Ovary (tissue), 10 donors: ENCODE data around the gene CLCN2. TPM values are rescaled to one million over a fixed set of nuclear protein-coding genes. Genes with fewer than 3 reads are reported as not detected.

ENCODE experiments used
- DNase-seq, 5 donors: peaks; one replicate each; pipeline ENCODE4 v3.0.0-alpha.2; 2019 to 2020
- H3K27ac ChIP-seq, 2 donors: fragments of 200-600 bp; one replicate each; pipeline versions ENCODE4 v1.5.1 to v1.8.0; 2019 to 2022
- H3K27me3 ChIP-seq: fragments of 200-600 bp; one replicate; pipeline ENCODE4 v1.8.0; 2022
- H3K36me3 ChIP-seq: fragments of 200-600 bp; sonication (generic); one replicate; pipeline ENCODE4 v1.5.1; 2019
- H3K4me1 ChIP-seq: one replicate; pipeline ENCODE4 v1.8.1; 2013; ENCODE audit warnings: mild to moderate bottlenecking, moderate library complexity; ENCODE audit not compliant: insufficient read depth
- H3K4me3 ChIP-seq: fragments of 200-600 bp; sonication (generic); one replicate; pipeline ENCODE4 v1.5.1; 2017
- H3K9me3 ChIP-seq, 2 donors: fragments of 200-600 bp in 1 of 2; sonication (generic) in 1 of 2; one replicate each; pipeline versions ENCODE4 v1.5.1 to v1.8.1; 2013 to 2019; ENCODE audit warnings: mild to moderate bottlenecking in 1 of 2, moderate library complexity in 1 of 2
- CTCF ChIP-seq, 3 donors: fragments of 450-650 bp in 2 of 3; fragments of 200-600 bp in 1 of 3; IDR thresholded peaks; one replicate each; pipeline versions ENCODE4 v1.5.1 to v1.8.0; 2016 to 2022; ENCODE audit warnings: antibody characterized with exemption in 3 of 3, mild to moderate bottlenecking in 1 of 3
- EP300 ChIP-seq: sonication (generic); formaldehyde crosslinking; IDR thresholded peaks from one replicate; pipeline ENCODE4 v1.6.1; 2017; ENCODE audit warnings: antibody characterized with exemption
- POLR2A ChIP-seq: fragments of 450-650 bp; IDR thresholded peaks from one replicate; pipeline ENCODE4 v1.6.1; 2017; ENCODE audit warnings: antibody characterized with exemption, mild to moderate bottlenecking, moderate library complexity
- WGBS, 3 donors: extraction: QIAGEN DNeasy Blood & Tissue Kit in 1 of 3; methylation state at CpG; one replicate each; pipeline versions ENCODE4 v1.1.5 to v1.1.7; 2013 to 2017; 5-methylcytosine and 5-hydroxymethylcytosine counted together
- intact Hi-C, 4 donors: fragments of 100-400 bp; cut with DNase I; formaldehyde crosslinking; loops; one replicate each; pipeline versions ENCODE4 v1.11.0 to v1.15.1; 2022 to 2023
- long read RNA-seq, 3 donors: library from polyadenylated mRNA in 2 of 3; unstranded in 2 of 3; transcript quantifications; one replicate each; pipeline ENCODE4 v2.0.0 and lab custom pipeline, GENCODE V29; 2021 to 2026
- polyA plus RNA-seq, 2 donors: library from polyadenylated mRNA; stranded (reverse); fragments of 200-250 nt in 1 of 2; fragments of 350-450 nt in 1 of 2; fragmentation: Illumina TruSeq in 1 of 2; extraction: RNeasy Lipid Tissue Mini Kit (QIAGEN cat#74804) in 1 of 2; gene quantifications; one replicate each; pipeline ENCODE4 v1.2.3, GENCODE V29; 2013 to 2014
- total RNA-seq, 7 donors: library from RNA; depleted of rRNA in 2 of 7; stranded (reverse); fragments of >200 nt in 2 of 7; fragmentation: NEBNext Ultra II Directional in 3 of 7; extraction: Animal tissue kit (Norgen Biotek cat#: 25700) in 3 of 7; gene quantifications; one replicate each; pipeline versions ENCODE4 v1.1.0 to v1.2.4, GENCODE V29; 2016 to 2023
- donor health status: DM: no; HTN: no; CAD: no; lungs with moderate emphysema.
- donor health status: DM: no; HTN: no; CAD: no.
- donor health status: Bipolar disorder and iron deficiency.
- donor health status: DM: yes; HTN: yes; CAD: no.
- donor health status: DM: no; HTN: no; CAD: no.
- donor health status: DM: yes; HTN: yes; CAD: no.

The CLCN2 gene
- total RNA-seq: 10 to 100 TPM in 4 of 7 donors, 1 to 10 TPM in 3; 5.7 to 18.0 (median 15.4) TPM
- 10 to 100 TPM in 1 of 2 donors, 1 to 10 TPM in 1; 3.5 to 11.7 TPM for polyA plus RNA-seq
- long read RNA-seq, donor 1, partial matches to known transcripts: 7 of 10 reads
- long read RNA-seq, donor 1, other reads (novel, unspliced or antisense): 3 of 10 reads
- long read RNA-seq, donor 2, transcript CLCN2-216 (2 exons, 3,236 nt): major isoform, 9 of 10 reads
- long read RNA-seq, donor 2, partial matches to known transcripts: 0 of 10 reads
- long read RNA-seq, donor 2, other reads (novel, unspliced or antisense): 0 of 10 reads
- long read RNA-seq, donor 3, transcript CLCN2-201 (24 exons, 3,290 nt): major isoform, 6 of 25 reads
- long read RNA-seq, donor 3, partial matches to known transcripts: 3 of 25 reads
- long read RNA-seq, donor 3, other reads (novel, unspliced or antisense): 16 of 25 reads

- Histone ChIP-seq H3K36me3 (no peaks in the 10 kb centered on the region), H3K27me3 (no peaks in the 10 kb centered on the region), H3K9me3 (no peaks in the 10 kb centered on the region), H3K4me1 (peaks cover 19% of the 10 kb centered on the region), H3K4me3 (peak within 1 kb of the TSS; percentile 76), H3K27ac (peak within 1 kb of the TSS; percentile 95 to 100)
- WGBS, 3 donors: 0 to 2% (median 0%) methylated on average over 10 to 56 of the region's 56 CpGs
- intact Hi-C loops: loop anchor here in 1 of 4 donors (10.0 kb wide), 1 partner anchor 47 kb away; the partner anchor contains the start of gene EIF4G1
- TF ChIP-seq POLR2A (peak; percentile 82), CTCF (IDR thresholded peaks at IDR 0.05) (peak in 1 of 3 donors; percentile 18), EP300 (no peak)
- DNase-seq: peak; percentile 69 to 85 (median 79)
Observed at GRCh38 chr3:184361532-184361931, at the start of gene CLCN2, which contains the start of gene POLR2H. Gene CLCN2, minus strand, starts transcription at chr3:184361605. Its CDS starts 126 bp downstream, at chr3:184361479. Gene POLR2H, plus strand, starts transcription at chr3:184361710. Its CDS starts 1,783 bp downstream, at chr3:184363493.

- TF ChIP-seq POLR2A (no peak), EP300 (no peak), CTCF (IDR thresholded peaks at IDR 0.05) (no peak)
- Histone ChIP-seq H3K36me3 (no peaks in the 10 kb centered on the region), H3K4me3 (no peak overlapping the region), H3K4me1 (no peaks in the 10 kb centered on the region), H3K27me3 (no peaks in the 10 kb centered on the region), H3K9me3 (no peaks in the 10 kb centered on the region), H3K27ac (no peak overlapping the region)
- no peak for DNase-seq
- intact Hi-C loops: loop anchor here in 2 of 4 donors (10.0 kb wide), 2 partner anchors 105 to 135 kb away; no protein-coding TSS in a partner anchor
- WGBS, 3 donors: 82 to 96% (median 94%) methylated on average over 11 to 12 of the region's 12 CpGs
Observed at GRCh38 chr3:184409946-184410500, 48.6 kb upstream of the CLCN2 start.

- H3K27ac ChIP-seq: no peak overlapping the region
- no peak for TF ChIP-seq CTCF (IDR thresholded peaks at IDR 0.05)
- TF ChIP-seq POLR2A: no peak
- no peak for TF ChIP-seq EP300
- WGBS, 3 donors: 78 to 82% (median 81%) methylated on average over 8 of the region's 8 CpGs
- no peaks in the 10 kb centered on the region for H3K4me1 ChIP-seq
- H3K9me3 ChIP-seq: no peaks in the 10 kb centered on the region
- H3K36me3 ChIP-seq: no peaks in the 10 kb centered on the region
- intact Hi-C loops: no loop called here
- H3K27me3 ChIP-seq: no peaks in the 10 kb centered on the region
- H3K4me3 ChIP-seq: no peak overlapping the region
- no peak for DNase-seq
Observed at GRCh38 chr3:184409331-184409926, 48.0 kb upstream of the CLCN2 start.
